ENCODE results near the gene FAF1. TPM values are rescaled to one million over a fixed set of nuclear protein-coding genes. Genes with fewer than 3 reads are reported as not detected.

FAF1 gene
- 39.5 and 47.6 TPM in 2 replicates for total RNA-seq

GRCh38 chr1:50959913-50960844 lies at the start of gene FAF1:
FAF1 (minus strand) TSS chr1:50960267; CDS start chr1:50959811, 456 bp downstream.

GRCh38 chr1:50969611-50970508 lies 9.8 kb upstream of the FAF1 start, which contains the start of gene CDKN2C:
CDKN2C (plus strand) TSS chr1:50970245; CDS start chr1:50970369, 124 bp downstream.

GRCh38 chr1:50422946-50423669 lies 537.0 kb downstream of the FAF1 start, which contains the start of gene DMRTA2:
DMRTA2 (minus strand) TSS chr1:50423443; CDS start chr1:50421536, 1,907 bp downstream.

Other genes with a start within 250 kb of the FAF1 start
- 4.5 and 6.4 TPM in 2 replicates for gene CDKN2C, start 10.0 kb upstream of the FAF1 start, total RNA-seq
- not detected in 2 replicates for gene C1orf185, start 142.0 kb upstream of the FAF1 start, total RNA-seq